Measurements from ENCODE around the gene PUS10. TPM values are rescaled to one million over a fixed set of nuclear protein-coding genes. Genes with fewer than 3 reads are reported as not detected.

Gene PUS10
- total and polyA plus RNA-seq, 2 of the 4 experiments (the other 2 are of a cell fraction): 4.4 to 5.7 TPM

DNA sequence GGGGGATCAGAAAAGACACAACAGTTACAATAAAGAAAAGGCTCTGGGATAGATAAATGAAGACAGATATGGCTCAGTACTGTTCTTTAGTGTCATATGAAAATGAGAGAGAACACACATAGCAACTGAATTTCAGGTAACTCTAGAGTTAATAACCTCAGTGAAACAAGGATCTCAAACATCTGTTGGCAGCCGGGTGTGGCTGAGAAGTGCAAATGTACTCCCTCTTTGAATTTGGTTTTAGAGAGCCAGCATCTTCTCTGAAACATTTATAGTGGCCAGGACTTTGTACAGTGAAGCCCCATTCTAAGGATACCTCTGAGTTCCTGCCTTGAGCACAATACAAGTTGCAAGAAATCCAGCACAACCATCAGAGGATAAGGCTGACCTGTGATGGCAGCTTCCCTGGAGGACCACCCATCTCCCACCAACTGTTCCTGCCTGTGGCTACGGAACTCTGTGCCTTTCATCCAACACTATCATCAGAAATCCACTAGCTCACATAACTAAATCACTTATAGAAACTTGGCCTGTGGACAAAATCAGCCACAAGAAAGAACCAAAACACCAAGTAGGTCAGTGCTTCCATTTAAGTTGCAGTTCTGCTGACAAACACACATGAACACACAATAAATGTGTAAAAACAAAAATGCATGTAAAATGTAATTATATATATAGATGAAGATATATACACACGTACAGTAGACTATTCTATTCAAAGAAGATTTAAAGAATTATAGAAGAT lies 37.8 kb downstream of the PUS10 start:
- no peak overlapping the region for H3K23ac ChIP-seq (ENCODE audit: low read depth, low read length)
- H3K79me1 ChIP-seq (ENCODE audit: low read depth in 1 of 2, low read length in 2 of 2): no peaks in the 10 kb centered on the region
- no peak overlapping the region for H2BK5ac ChIP-seq (ENCODE audit: low read depth, low read length, poor library complexity, severe bottlenecking)
- POLR2A ChIA-PET (ENCODE audit: unreplicated experiment): no interaction called here
- no peak overlapping the region for H3K27ac ChIP-seq (ENCODE audit: insufficient read depth, low read length)
- H4K5ac ChIP-seq (ENCODE audit: low read depth, low read length): no peak overlapping the region
- no peaks in the 10 kb centered on the region for H4K20me1 ChIP-seq (ENCODE audit: insufficient read depth, low read length)
- ATAC-seq (ENCODE audit: low read depth): no peak
- H2AK5ac ChIP-seq (ENCODE audit: low read depth, low read length): no peak overlapping the region
- H3K36me3 ChIP-seq (ENCODE audit: control insufficient read depth, insufficient read depth, low read length): no peaks in the 10 kb centered on the region
- in situ Hi-C loops (cut with MboI; ENCODE audit: low sequenced_read_pairs) (no loop called here), intact Hi-C loops (cut with micrococcal nuclease) (no loop called here), dilution Hi-C loops (cut with HindIII; ENCODE audit: low sequenced_read_pairs, unreplicated experiment) (no loop called here)
- no peak overlapping the region for H2BK120ac ChIP-seq (ENCODE audit: low read depth, low read length)
- CTCF ChIA-PET: no interaction called here
- no peak overlapping the region for H2AK9ac ChIP-seq (replicated peaks; ENCODE audit: low read depth, low read length, poor library complexity)
- H3K14ac ChIP-seq (replicated peaks; ENCODE audit: low read depth, low read length): no peak overlapping the region
- H3K4me2 ChIP-seq (ENCODE audit: low read depth, low read length): no peak overlapping the region
- no peak for TF ChIP-seq POLR2A (IDR thresholded peaks at IDR 0.05; ENCODE audit: low read depth, low read length)
- no peak overlapping the region for H3K18ac ChIP-seq (ENCODE audit: low read depth, low read length)
- H3K56ac ChIP-seq (ENCODE audit: extremely low read depth, insufficient read depth, low read length): no peak overlapping the region
- no peak overlapping the region for H3K9ac ChIP-seq (ENCODE audit: low read depth, low read length)
- no peaks in the 10 kb centered on the region; the same call in 1 of the 2 replicates for H3K4me1 ChIP-seq (ENCODE audit: control insufficient read depth, insufficient read depth, low read length)
- no peaks in the 10 kb centered on the region for H3K9me3 ChIP-seq (ENCODE audit: control insufficient read depth, insufficient read depth, low read length)
- peaks cover 2% of the 10 kb centered on the region; the same call in 1 of the 2 replicates for H3K9me1 ChIP-seq (ENCODE audit: insufficient read depth, low read length)
- no peak overlapping the region for H4K91ac ChIP-seq (ENCODE audit: insufficient read depth, low read depth, low read length)
- no TSS peak for BruUV-seq (replicated peaks)
- DNase-seq: no peak
- no peak overlapping the region for H2AFZ ChIP-seq (replicated peaks; ENCODE audit: low read length, poor library complexity)
- no peak overlapping the region for H3K4ac ChIP-seq (ENCODE audit: low read depth, low read length)
- H3K4me3 ChIP-seq (ENCODE audit: insufficient read depth, low read depth, low read length): no peak overlapping the region
- no CpG with 5 or more reads among the region's 3 CpGs for WGBS, 2 experiments (ENCODE audit: extremely low coverage in 2 of 2, insufficient read length in 1 of 2)
- H4K8ac ChIP-seq (ENCODE audit: low read depth in 2 of 2, low read length in 2 of 2): no peak overlapping the region
- H2BK20ac ChIP-seq (ENCODE audit: low read depth, low read length): no peak overlapping the region
- no peaks in the 10 kb centered on the region for H3K27me3 ChIP-seq (ENCODE audit: control insufficient read depth, insufficient read depth, low read length)
- H2BK15ac ChIP-seq (ENCODE audit: low read depth, low read length): no peak overlapping the region
